NCI-H2081 treated with DMSO at 0.1 percent for 48 hours (cell line): ENCODE measurements around the gene FUT3.
"Not testable (repeated sequence)": the region's sequence is repeated elsewhere in the genome, so short reads cannot be mapped to it uniquely, and the experiment has no call there.

ENCODE experiments used
- DNase-seq: peaks from one replicate; lab custom pipeline; 2025; lab: John Stamatoyannopoulos, UW

Gene FUT3

GRCh38 chr19:5847846-5848245 lies 3.4 kb downstream of the FUT3 start:
- DNase-seq: not testable (repeated sequence)

GRCh38 chr19:5844456-5845433 lies 6.5 kb downstream of the FUT3 start:
- no peak for DNase-seq

GRCh38 chr19:5843295-5843927 lies 7.8 kb downstream of the FUT3 start:
- no peak for DNase-seq

GRCh38 chr19:5841735-5842111 lies 9.5 kb downstream of the FUT3 start:
- not testable (repeated sequence) for DNase-seq

- DNase-seq: no peak
These were observed 11.9 kb downstream of the FUT3 start, which contains the start of gene FUT6 for GRCh38 chr19:5839065-5840017. FUT6 (minus strand) TSS chr19:5839702; CDS start chr19:5832567, 7,135 bp downstream.

GRCh38 chr19:5838353-5839064 lies 12.7 kb downstream of the FUT3 start:
- DNase-seq: no peak

- no peak for DNase-seq
These were observed 13.4 kb downstream of the FUT3 start for GRCh38 chr19:5837761-5838352.

GRCh38 chr19:5832527-5833216 lies 18.6 kb downstream of the FUT3 start:
- no peak for DNase-seq

- DNase-seq: no peak
These were observed 19.2 kb downstream of the FUT3 start for GRCh38 chr19:5832061-5832460.

- DNase-seq: no peak
These were observed 20.1 kb downstream of the FUT3 start for GRCh38 chr19:5831159-5831558.

- no peak for DNase-seq
These were observed 21.5 kb downstream of the FUT3 start for GRCh38 chr19:5829567-5830310.

- DNase-seq: peak; percentile 22
These were observed 22.3 kb downstream of the FUT3 start for GRCh38 chr19:5828661-5829566.

- DNase-seq: peak; percentile 81
These were observed 23.2 kb downstream of the FUT3 start for GRCh38 chr19:5827891-5828660.

- DNase-seq: no peak
These were observed 23.8 kb downstream of the FUT3 start for GRCh38 chr19:5827342-5827890.

- DNase-seq: peak; percentile 72
These were observed 24.5 kb downstream of the FUT3 start for GRCh38 chr19:5826531-5827341.

- no peak for DNase-seq
These were observed 26.1 kb downstream of the FUT3 start for GRCh38 chr19:5825178-5825577.

- DNase-seq: no peak
These were observed 26.5 kb downstream of the FUT3 start for GRCh38 chr19:5824751-5825150.
